Measurements from ENCODE around the gene THAP7.
"Not testable (repeated sequence)": the region's sequence is repeated elsewhere in the genome, so short reads cannot be mapped to it uniquely, and the experiment has no call there.

The THAP7 gene

GRCh38 chr22:21001601-21002325 lies at the start of gene THAP7:
Gene THAP7 (minus strand): TSS chr22:21002118. CDS start chr22:21001911, 207 bp downstream.
- TF ChIP-seq CTCF (IDR thresholded peaks at IDR 0.05) = no peak
- Mint-ChIP-seq H3K27me3 (ENCODE audit: low read depth, poor library complexity) (peaks cover 5% of the 10 kb centered on the region), H3K4me3 (peak within 1 kb of the TSS; percentile 97), H3K27ac (peak within 1 kb of the TSS; percentile 99), H3K9me3 (no peaks in the 10 kb centered on the region), H3K4me1 (peaks cover 40% of the 10 kb centered on the region), H3K36me3 (ENCODE audit: low read depth) (peaks cover 3% of the 10 kb centered on the region)
- peak; percentile 94 for DNase-seq

- peaks cover 37% of the 10 kb centered on the region for H3K4me1 Mint-ChIP-seq
- H3K4me3 Mint-ChIP-seq = no peak overlapping the region
- H3K27me3 Mint-ChIP-seq (ENCODE audit: low read depth, poor library complexity) = peaks cover 13% of the 10 kb centered on the region
- TF ChIP-seq CTCF (IDR thresholded peaks at IDR 0.05) = no peak
- H3K9me3 Mint-ChIP-seq = no peaks in the 10 kb centered on the region
- DNase-seq = no peak
- no peaks in the 10 kb centered on the region for H3K36me3 Mint-ChIP-seq (ENCODE audit: low read depth)
- H3K27ac Mint-ChIP-seq = no peak overlapping the region
These were observed 49.4 kb upstream of the THAP7 start for GRCh38 chr22:21051145-21051830.

- not testable (repeated sequence) for H3K36me3 Mint-ChIP-seq (ENCODE audit: low read depth); DNase-seq; H3K27me3 Mint-ChIP-seq (ENCODE audit: low read depth, poor library complexity); H3K9me3 Mint-ChIP-seq; H3K27ac Mint-ChIP-seq; H3K4me3 Mint-ChIP-seq
- peaks cover 37% of the 10 kb centered on the region for H3K4me1 Mint-ChIP-seq
These were observed 47.0 kb upstream of the THAP7 start for GRCh38 chr22:21048965-21049364.

- peaks cover 38% of the 10 kb centered on the region for H3K4me1 Mint-ChIP-seq
- H3K27ac Mint-ChIP-seq; H3K4me3 Mint-ChIP-seq; H3K36me3 Mint-ChIP-seq (ENCODE audit: low read depth); H3K27me3 Mint-ChIP-seq (ENCODE audit: low read depth, poor library complexity); DNase-seq; H3K9me3 Mint-ChIP-seq: not testable (repeated sequence)
These were observed 46.5 kb upstream of the THAP7 start for GRCh38 chr22:21048448-21048847.

GRCh38 chr22:21047730-21048129 lies 45.8 kb upstream of the THAP7 start:
- peaks cover 12% of the 10 kb centered on the region for H3K27me3 Mint-ChIP-seq (ENCODE audit: low read depth, poor library complexity)
- no peak overlapping the region for H3K27ac Mint-ChIP-seq
- H3K9me3 Mint-ChIP-seq = no peaks in the 10 kb centered on the region
- peaks cover 45% of the 10 kb centered on the region for H3K4me1 Mint-ChIP-seq
- TF ChIP-seq CTCF (IDR thresholded peaks at IDR 0.05) = no peak
- no peaks in the 10 kb centered on the region for H3K36me3 Mint-ChIP-seq (ENCODE audit: low read depth)
- H3K4me3 Mint-ChIP-seq = no peak overlapping the region
- DNase-seq = no peak

GRCh38 chr22:21047035-21047661 lies 45.2 kb upstream of the THAP7 start:
- Mint-ChIP-seq H3K9me3 (no peaks in the 10 kb centered on the region), H3K4me3 (no peak overlapping the region), H3K27me3 (ENCODE audit: low read depth, poor library complexity) (peaks cover 12% of the 10 kb centered on the region), H3K36me3 (ENCODE audit: low read depth) (no peaks in the 10 kb centered on the region), H3K4me1 (peaks cover 48% of the 10 kb centered on the region), H3K27ac (no peak overlapping the region)
- no peak for DNase-seq
- no peak for TF ChIP-seq CTCF (IDR thresholded peaks at IDR 0.05)
